Measurements from ENCODE around the gene SLC24A3.

The SLC24A3 gene

GRCh38 chr20:19504251-19504650 lies 291.8 kb downstream of the SLC24A3 start:
- no peak for DNase-seq (ENCODE audit: low spot score)

- DNase-seq (ENCODE audit: low spot score) = no peak
Observed at GRCh38 chr20:19506021-19506420, 293.6 kb downstream of the SLC24A3 start.

GRCh38 chr20:19508449-19508848 lies 296.0 kb downstream of the SLC24A3 start:
- DNase-seq (ENCODE audit: low spot score) = no peak

DNA sequence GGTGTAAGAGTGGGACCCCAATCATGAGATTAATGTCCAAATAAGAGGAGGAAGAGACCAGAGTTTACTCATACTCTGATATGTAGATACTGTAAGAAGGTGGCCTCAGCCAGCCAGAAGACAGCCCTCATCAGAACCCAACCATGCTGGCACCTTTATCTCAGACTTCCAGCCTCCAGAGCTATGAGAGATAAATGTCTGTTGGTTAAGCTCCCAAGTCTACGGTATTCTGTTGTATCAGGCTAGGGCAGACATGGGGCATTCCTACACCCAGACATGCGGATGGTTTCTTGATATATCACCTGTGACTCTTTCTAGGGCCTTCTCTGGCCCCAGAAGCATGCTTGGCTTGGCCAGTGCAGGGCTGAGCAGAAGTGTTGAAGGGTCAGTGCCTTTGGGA lies 298.2 kb downstream of the SLC24A3 start:
- DNase-seq (ENCODE audit: low spot score) = no peak

GRCh38 chr20:19511931-19512330 lies 299.5 kb downstream of the SLC24A3 start:
- DNase-seq (ENCODE audit: low spot score) = no peak

- no peak for DNase-seq (ENCODE audit: low spot score)
Observed at GRCh38 chr20:19512886-19513677, 300.6 kb downstream of the SLC24A3 start.

DNA sequence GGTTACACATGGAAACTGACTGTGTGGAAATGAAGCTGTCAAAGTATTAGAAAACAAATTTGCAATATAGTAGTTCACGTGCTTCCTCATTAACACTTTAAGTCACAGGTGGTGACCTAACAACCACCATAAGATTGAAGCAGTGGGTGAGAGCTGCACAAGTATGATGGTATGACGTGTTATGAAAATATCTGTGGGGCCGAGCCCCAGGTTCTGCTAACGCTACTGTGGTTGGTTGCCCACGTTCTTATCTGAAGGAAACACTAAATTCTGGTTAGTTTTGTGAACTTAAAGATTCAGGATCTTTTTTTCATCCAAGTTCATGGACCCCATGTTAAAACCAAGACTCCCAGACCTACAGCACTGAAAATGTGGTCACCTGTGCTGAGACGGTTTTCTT lies 302.6 kb downstream of the SLC24A3 start:
- DNase-seq (ENCODE audit: low spot score) = no peak

DNA sequence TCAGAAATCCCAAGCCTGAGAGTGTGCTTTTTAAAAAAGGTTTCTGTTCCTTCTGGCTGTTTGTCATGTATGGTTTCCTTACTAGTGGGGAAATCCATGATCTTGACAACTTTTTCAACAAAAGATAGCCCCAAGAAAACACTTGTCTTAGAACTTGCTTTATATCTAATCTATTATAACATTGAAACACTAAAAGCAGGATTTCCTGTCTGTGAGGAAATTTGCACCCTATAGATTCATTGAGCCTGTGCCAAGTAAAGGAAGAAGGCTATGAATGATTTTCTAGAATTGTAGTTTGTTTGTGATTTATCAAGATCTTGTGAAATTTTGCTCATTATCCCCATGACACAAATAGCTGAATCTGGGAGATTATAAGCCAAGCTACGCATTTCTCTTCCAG lies 307.0 kb downstream of the SLC24A3 start:
- no peak for DNase-seq (ENCODE audit: low spot score)

- DNase-seq (ENCODE audit: low spot score) = no peak
Observed at GRCh38 chr20:19520261-19520660, 307.8 kb downstream of the SLC24A3 start.

DNA sequence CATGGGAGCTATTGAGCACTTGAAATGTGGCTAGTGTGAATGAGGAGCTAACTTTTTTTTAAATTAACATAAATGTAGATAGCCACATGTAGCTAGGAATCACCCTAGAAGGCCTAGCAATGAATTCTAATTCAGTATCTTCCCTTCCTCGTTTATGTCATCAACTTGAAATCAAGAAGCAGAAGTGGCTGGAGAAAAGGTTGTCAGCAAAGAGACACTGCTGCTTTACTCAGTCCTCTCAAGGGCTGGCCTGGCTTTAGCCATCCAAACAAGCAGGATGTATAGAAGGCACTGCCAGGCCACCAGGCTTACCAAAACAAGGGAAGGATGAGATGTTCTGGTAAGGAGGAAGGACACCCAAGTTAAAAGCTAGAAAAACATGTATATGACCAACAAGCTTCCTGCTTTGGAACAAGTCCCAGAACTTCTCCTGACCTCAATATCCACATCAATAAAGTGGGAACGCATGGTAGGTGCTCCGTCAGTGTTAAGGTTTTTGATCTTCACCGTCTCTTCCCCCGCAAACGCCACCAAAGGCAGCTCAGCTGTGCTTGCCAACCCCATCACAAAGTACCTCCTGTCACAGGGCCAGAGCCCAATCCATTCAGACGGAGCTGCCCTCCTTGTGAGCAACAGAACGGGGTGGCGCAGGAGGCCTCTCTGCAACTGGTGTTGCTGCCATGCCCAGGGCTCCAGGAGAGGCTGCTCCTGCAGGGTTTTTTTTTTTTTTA lies 309.8 kb downstream of the SLC24A3 start:
- no peak for DNase-seq (ENCODE audit: low spot score)

- DNase-seq (ENCODE audit: low spot score) = no peak
Observed at GRCh38 chr20:19522836-19523590, 310.6 kb downstream of the SLC24A3 start.

DNA sequence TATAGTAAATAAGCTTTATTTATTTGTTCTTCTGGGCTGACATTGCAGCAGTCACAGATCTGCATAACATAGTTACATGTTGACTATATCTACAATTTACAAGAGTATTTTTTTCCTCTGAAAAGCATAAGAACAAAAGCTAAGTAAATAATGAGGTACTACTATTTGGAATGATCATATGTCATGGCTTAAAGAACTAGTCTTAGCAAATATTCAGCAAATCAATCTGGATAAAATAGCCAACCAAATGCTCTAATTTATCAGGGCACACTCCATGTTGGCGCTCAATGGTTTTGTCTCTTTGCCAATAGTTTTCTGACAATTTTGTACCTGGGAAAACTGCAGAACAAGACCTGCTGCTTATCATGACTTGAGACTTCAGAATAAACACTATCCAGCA lies 312.2 kb downstream of the SLC24A3 start:
- DNase-seq (ENCODE audit: low spot score) = no peak

GRCh38 chr20:19527509-19527908 lies 315.1 kb downstream of the SLC24A3 start:
- DNase-seq (ENCODE audit: low spot score) = no peak

DNA sequence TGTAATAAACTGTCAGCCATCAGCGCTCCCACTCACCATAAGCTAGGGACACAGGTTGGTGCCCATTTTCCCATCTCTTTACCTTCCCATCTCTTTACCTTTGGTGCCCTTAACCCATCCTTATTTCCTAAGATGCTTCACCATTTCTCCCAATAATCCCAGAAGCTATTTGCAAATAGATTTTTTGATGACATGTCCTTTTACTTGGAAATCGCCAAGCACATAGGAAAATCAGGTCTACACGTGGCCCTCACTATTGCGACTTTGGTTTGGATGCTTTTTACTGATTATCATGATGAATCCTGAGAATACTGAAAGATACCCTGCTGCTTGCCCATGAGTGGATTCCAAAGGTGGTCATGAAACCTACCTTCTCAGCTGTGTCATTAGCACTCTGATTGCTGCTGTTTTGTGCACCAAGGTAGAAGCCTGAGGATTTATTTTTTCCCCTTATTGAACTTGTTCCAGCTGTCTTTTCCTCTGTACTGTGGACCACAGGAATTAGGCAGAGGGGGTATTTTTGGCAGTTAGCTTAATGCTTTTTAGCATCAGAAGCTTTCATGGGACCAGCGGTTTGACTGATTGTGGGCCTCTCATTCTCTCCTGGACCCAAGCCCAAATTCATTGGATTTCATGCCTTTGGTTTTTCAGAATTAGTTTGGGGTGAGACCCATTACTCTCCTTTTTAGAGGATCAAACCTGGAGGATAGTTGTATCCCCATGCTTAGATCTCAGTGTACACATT lies 316.0 kb downstream of the SLC24A3 start:
- no peak for DNase-seq (ENCODE audit: low spot score)

DNA sequence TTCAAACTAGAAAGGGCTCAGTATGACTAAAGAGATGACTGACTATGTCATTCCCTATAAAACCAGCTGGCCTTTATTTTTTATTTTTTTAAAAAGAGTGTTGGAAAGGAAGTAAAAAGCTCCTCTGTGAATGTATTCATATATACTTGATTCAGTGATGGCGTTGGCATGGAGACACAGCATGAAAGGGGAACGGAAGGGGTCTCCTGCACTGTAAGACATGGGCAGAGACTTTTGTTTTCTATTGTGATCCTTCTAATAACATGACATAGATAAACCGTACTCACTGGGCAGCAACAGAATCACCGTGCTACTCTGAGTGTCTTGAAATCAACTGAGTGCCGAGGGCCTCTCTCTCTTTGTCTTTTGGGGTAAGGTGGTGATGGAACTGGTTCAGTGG lies 317.6 kb downstream of the SLC24A3 start:
- DNase-seq (ENCODE audit: low spot score) = no peak

DNA sequence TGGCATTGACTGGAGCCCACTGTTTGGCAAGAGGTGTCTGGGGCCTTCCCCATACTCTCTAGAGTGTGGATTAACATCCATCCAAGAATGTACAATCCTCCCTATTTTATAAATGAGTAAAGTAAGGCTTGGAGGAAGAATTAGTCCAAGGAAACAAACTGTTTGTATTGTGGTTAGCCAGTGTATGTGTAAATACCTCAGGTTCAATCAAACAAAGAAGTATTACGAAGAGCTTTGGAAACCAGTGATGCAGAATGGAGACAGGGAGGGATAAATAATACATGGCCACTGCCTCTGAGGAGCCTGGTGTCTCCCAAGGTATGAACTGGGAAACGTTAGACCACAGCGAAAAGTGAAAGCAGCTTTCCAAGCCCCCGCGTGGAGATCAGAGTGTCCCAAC lies 319.0 kb downstream of the SLC24A3 start:
- DNase-seq (ENCODE audit: low spot score) = no peak

DNA sequence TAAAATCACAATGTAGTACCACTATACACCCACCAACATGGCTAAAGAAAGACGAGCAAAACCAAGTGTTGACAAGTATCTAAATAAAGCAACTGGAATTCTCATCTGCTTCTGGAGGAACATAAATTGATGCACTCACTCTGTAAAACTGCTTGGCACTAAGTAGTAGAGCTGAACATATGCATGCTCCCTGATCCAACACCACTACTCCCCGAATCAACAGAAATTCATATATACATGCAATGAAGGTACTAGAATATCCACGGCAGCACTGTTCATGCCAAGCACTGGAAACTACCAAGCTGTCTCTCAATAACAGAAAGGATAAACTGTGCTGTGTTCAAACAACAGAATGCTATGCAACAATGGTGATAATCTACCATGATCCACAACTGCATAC lies 326.1 kb downstream of the SLC24A3 start:
- no peak for DNase-seq (ENCODE audit: low spot score)

GRCh38 chr20:19539191-19539590 lies 326.7 kb downstream of the SLC24A3 start:
- no peak for DNase-seq (ENCODE audit: low spot score)

DNA sequence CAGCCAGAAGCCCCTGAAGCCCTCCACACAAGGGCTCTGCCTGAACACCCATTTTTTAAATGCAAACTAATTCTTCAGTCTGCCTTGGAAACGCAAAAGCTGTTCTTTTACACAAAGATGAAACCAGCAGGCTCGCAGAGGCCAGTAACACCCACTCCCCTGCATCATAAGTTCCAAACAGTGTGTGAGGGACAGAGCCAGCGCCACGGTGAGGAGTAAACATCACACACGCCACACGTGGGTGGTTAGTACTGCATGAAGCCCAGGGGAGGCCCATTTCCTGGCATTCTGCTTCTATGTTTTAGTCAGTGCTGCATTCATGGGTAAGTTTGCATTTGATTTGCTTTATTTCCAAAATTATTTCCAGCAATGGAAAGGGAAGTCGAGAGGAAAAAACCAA lies 327.9 kb downstream of the SLC24A3 start:
- peak; percentile 2 for DNase-seq (ENCODE audit: low spot score)

DNA sequence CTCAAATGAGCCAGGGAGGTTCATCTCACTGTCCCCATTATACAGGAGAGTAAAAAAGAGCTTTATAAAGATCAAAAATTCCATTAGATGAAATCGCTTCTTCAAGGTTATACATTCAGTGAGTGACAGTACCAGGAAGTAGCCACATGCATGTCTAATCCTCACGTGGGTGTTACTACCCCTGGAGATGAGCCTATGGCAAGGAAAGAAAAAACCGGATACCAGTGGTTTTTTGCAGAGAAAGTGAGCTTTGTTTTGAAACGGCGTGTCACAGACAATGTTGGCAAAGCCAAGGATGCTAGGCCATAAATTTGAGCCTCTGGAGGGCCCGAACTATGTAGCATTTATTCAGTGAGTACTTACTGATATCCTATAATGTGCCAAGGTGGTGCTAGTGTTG lies 330.7 kb downstream of the SLC24A3 start:
- DNase-seq (ENCODE audit: low spot score) = no peak

GRCh38 chr20:19544684-19545083 lies 332.2 kb downstream of the SLC24A3 start:
- no peak for DNase-seq (ENCODE audit: low spot score)

DNA sequence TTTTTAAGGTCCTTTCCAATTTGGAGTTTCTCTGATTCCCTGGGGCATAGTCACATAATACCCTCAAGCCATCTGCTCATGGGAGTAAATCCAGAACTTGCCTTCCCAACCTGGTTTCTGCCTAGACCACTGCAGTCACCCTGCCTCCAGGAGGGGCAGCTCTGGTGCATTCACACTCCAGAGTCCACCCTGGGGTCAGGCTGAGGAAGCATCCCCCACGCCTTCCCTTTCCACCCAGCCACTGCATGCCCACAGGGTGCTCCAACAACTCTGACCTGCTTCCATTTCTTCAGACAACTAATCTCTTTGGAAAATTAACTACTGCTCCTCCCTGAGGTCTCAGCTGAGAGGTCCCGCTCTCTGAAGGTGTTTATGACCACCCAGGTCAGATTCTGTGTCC lies 334.2 kb downstream of the SLC24A3 start:
- DNase-seq (ENCODE audit: low spot score) = no peak
